WTC11 (cell line): ENCODE measurements around the gene THY1. TPM values are rescaled to one million over a fixed set of nuclear protein-coding genes. Genes with fewer than 3 reads are reported as not detected.
"Not testable (repeated sequence)": the region's sequence is repeated elsewhere in the genome, so short reads cannot be mapped to it uniquely, and the experiment has no call there.

Experiments
- ATAC-seq: fragments of 200-7000 bp; cut with Tn5 transposase; 2 replicates; pipeline ENCODE4 v1.10.0; 2021; ENCODE audit warnings: mild to moderate bottlenecking, moderate library complexity
- CTCF ChIA-PET: fragments of 300-600 bp; sonication (Branson Sonifier 250); formaldehyde crosslinking; loops from one replicate; lab custom pipeline; 2021; ENCODE audit warnings: antibody characterized with exemption; lab: Charles Lee
- POLR2A ChIA-PET: fragments of 350-600 bp; sonication (Branson Sonifier 250); formaldehyde crosslinking; loops from one replicate; lab custom pipeline; 2021; ENCODE audit warnings: antibody characterized with exemption; lab: Charles Lee
- DNase-seq: peaks from one replicate; pipeline ENCODE4 v3.0.0; 2021; ENCODE audit warnings: low spot score
- H3K27ac Mint-ChIP-seq: 2 replicates; pipeline ENCODE4 v1.8.0; 2021; ENCODE audit warnings: mixed read lengths
- H3K27me3 Mint-ChIP-seq: 2 replicates; pipeline ENCODE4 v1.8.0; 2021; ENCODE audit warnings: low read depth, mild to moderate bottlenecking, moderate library complexity, mixed read lengths
- H3K36me3 Mint-ChIP-seq: 2 replicates; pipeline ENCODE4 v1.8.0; 2021; ENCODE audit warnings: mixed read lengths
- H3K4me1 Mint-ChIP-seq: 2 replicates; pipeline ENCODE4 v1.8.0; 2022; ENCODE audit warnings: mixed read lengths
- H3K4me3 Mint-ChIP-seq: 2 replicates; pipeline ENCODE4 v1.8.0; 2021; ENCODE audit warnings: mild to moderate bottlenecking, moderate library complexity, mixed read lengths
- H3K9me3 Mint-ChIP-seq: 2 replicates; pipeline ENCODE4 v1.8.0; 2021; ENCODE audit warnings: mixed read lengths
- ATF1 ChIP-seq: sonication (generic); formaldehyde crosslinking; IDR thresholded peaks from 2 replicates; pipeline ENCODE4 v1.8.1; 2023; ENCODE audit warnings: mild to moderate bottlenecking, moderate library complexity, missing genetic modification reagents
- EMX1 ChIP-seq: fragments of 250-450 bp; sonication (Bioruptor Pico); IDR thresholded peaks from 2 replicates; pipeline ENCODE4 v1.8.0; 2021; ENCODE audit warnings: mild to moderate bottlenecking
- IRF2 ChIP-seq: sonication (generic); formaldehyde crosslinking; IDR thresholded peaks from 2 replicates; pipeline ENCODE4 v1.8.0; 2022; ENCODE audit warnings: low read depth, missing genetic modification reagents, borderline replicate concordance
- JAZF1 ChIP-seq: fragments of 250-450 bp; sonication (Bioruptor Pico); IDR thresholded peaks from 2 replicates; pipeline ENCODE4 v1.9.0; 2021; ENCODE audit warnings: moderate library complexity, mild to moderate bottlenecking, inconsistent platforms
- JUN ChIP-seq: sonication (generic); formaldehyde crosslinking; IDR thresholded peaks from 2 replicates; pipeline ENCODE4 v1.8.0; 2023; ENCODE audit warnings: mild to moderate bottlenecking, missing genetic modification reagents
- NR1H2 ChIP-seq: sonication (generic); formaldehyde crosslinking; IDR thresholded peaks from 2 replicates; pipeline ENCODE4 v1.9.0; 2021; ENCODE audit warnings: mild to moderate bottlenecking, moderate library complexity, missing genetic modification reagents
- NR2C2 ChIP-seq: sonication (generic); formaldehyde crosslinking; IDR thresholded peaks from 2 replicates; pipeline ENCODE4 v1.8.0; 2022; ENCODE audit warnings: mild to moderate bottlenecking, missing genetic modification reagents
- NR3C1 ChIP-seq: sonication (generic); formaldehyde crosslinking; conservative IDR thresholded peaks from 2 replicates; pipeline ENCODE4 v1.8.1; 2023; ENCODE audit warnings: low read depth, mild to moderate bottlenecking, missing genetic modification reagents
- RELA ChIP-seq: sonication (generic); formaldehyde crosslinking; IDR thresholded peaks from 2 replicates; pipeline ENCODE4 v1.8.1; 2022; ENCODE audit warnings: missing genetic modification reagents, mild to moderate bottlenecking, borderline replicate concordance
- TCF7 ChIP-seq: sonication (generic); formaldehyde crosslinking; IDR thresholded peaks from 2 replicates; pipeline ENCODE4 v1.8.0; 2022; ENCODE audit warnings: mild to moderate bottlenecking, low read depth, missing genetic modification reagents, moderate library complexity
- ZNF416 ChIP-seq: fragments of 250-450 bp; sonication (Bioruptor Pico); IDR thresholded peaks from 2 replicates; pipeline ENCODE4 v1.9.0; 2021; ENCODE audit warnings: mild to moderate bottlenecking, inconsistent platforms
- ZNF671 ChIP-seq: fragments of 250-450 bp; sonication (Bioruptor Pico); IDR thresholded peaks from 2 replicates; pipeline ENCODE4 v1.8.0; 2021; ENCODE audit warnings: mild to moderate bottlenecking
- total RNA-seq: library from RNA; stranded (reverse); gene quantifications from 3 replicates; pipeline ENCODE4 v1.2.3, GENCODE V29; 2021
- TF ChIP-seq, protein P1 (sequence below): sonication (generic); formaldehyde crosslinking; IDR thresholded peaks from 2 replicates; pipeline ENCODE4 v1.8.0; 2022; ENCODE audit warnings: mild to moderate bottlenecking, missing genetic modification reagents
- TF ChIP-seq, protein P2 (sequence below): sonication (generic); formaldehyde crosslinking; IDR thresholded peaks from 2 replicates; pipeline ENCODE4 v1.8.1; 2022; ENCODE audit warnings: mild to moderate bottlenecking, moderate library complexity, missing genetic modification reagents
- TF ChIP-seq, protein P3 (sequence below): sonication (generic); formaldehyde crosslinking; conservative IDR thresholded peaks from 2 replicates; pipeline ENCODE4 v1.8.1; 2022; ENCODE audit warnings: mild to moderate bottlenecking, missing genetic modification reagents
- TF ChIP-seq, protein P4 (sequence below): sonication (generic); formaldehyde crosslinking; IDR thresholded peaks from 2 replicates; pipeline ENCODE4 v1.8.1; 2023; ENCODE audit warnings: mild to moderate bottlenecking, missing genetic modification reagents, moderate library complexity
- TF ChIP-seq, protein P5 (sequence below): sonication (generic); formaldehyde crosslinking; IDR thresholded peaks from 2 replicates; pipeline ENCODE4 v1.8.1; 2022; ENCODE audit warnings: low read depth, mild to moderate bottlenecking, moderate library complexity, missing genetic modification reagents, borderline replicate concordance
- TF ChIP-seq, protein P6 (sequence below): fragments of 250-450 bp; sonication (Bioruptor Pico); IDR thresholded peaks from 2 replicates; pipeline ENCODE4 v1.9.0; 2021; ENCODE audit warnings: mild to moderate bottlenecking
- TF ChIP-seq, protein P7 (sequence below): sonication (generic); formaldehyde crosslinking; IDR thresholded peaks from 2 replicates; pipeline ENCODE4 v1.8.0; 2022; ENCODE audit warnings: mild to moderate bottlenecking, missing genetic modification reagents

The THY1 gene
- total RNA-seq, 1 experiment from 2014 or later: 325 TPM

DNA sequence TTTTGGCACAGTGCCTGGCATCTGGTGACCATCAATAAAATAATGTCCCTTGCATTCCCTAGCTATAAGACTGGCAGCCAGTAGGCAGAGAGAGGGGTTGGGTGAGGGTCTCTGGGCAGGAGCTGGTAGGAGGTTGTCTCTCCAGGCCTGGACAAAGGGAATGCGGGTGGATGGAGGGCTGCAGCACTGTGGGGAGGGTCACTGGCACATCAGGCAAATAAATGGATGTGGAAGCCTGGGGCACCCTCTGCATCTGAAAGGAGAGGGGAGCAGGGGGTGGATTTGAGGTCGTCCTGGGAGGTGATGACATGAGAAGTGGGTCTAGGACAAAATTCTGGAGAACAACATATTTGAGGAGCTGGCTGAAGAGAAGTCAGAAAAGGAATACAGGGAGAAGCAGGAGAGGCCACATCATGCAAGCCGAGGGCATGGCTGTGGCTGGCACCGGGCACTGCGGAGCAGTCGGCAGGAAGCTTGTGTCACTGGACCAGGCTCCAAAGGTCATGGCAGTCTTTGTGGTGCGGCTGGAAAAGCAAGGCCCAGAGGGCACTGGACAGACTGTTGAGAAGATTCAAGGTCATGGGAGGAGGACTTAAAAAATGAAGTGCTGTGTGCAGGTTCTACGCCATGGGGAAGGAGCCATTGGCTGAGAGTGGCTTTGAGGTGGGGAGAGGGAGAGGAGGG, 36.5 kb upstream of the THY1 start:
- no peak overlapping the region for H3K4me3 Mint-ChIP-seq
- no peak overlapping the region for H3K27ac Mint-ChIP-seq
- DNase-seq: no peak
- peaks cover 38% of the 10 kb centered on the region for H3K4me1 Mint-ChIP-seq
- H3K9me3 Mint-ChIP-seq: peaks cover 5% of the 10 kb centered on the region; the same call in 1 of the 2 replicates
- ChIA-PET CTCF (interaction anchor here (0.9 to 2.9 kb wide), 7 partner anchors 15 to 121 kb away, joined by 3 to 11 read pairs (median 4); partner anchors contain the start of gene USP2), POLR2A (interaction anchor here (0.7 kb wide), 1 partner anchor 121 kb away, joined by 5 read pairs; no protein-coding TSS in a partner anchor)
- no peaks in the 10 kb centered on the region; the same call in 1 of the 2 replicates for H3K27me3 Mint-ChIP-seq
- no peaks in the 10 kb centered on the region for H3K36me3 Mint-ChIP-seq
- TF ChIP-seq, protein P1, sequence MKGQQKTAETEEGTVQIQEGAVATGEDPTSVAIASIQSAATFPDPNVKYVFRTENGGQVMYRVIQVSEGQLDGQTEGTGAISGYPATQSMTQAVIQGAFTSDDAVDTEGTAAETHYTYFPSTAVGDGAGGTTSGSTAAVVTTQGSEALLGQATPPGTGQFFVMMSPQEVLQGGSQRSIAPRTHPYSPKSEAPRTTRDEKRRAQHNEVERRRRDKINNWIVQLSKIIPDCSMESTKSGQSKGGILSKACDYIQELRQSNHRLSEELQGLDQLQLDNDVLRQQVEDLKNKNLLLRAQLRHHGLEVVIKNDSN (CRISPR knock-in tag): no peak
- TF ChIP-seq RELA (CRISPR knock-in tag) (no peak), NR3C1 (CRISPR knock-in tag) (no peak), ZNF671 (no peak), EMX1 (CRISPR knock-in tag) (no peak), JUN (CRISPR knock-in tag) (no peak), TCF7 (CRISPR knock-in tag) (no peak), ATF1 (CRISPR knock-in tag) (no peak), JAZF1 (CRISPR knock-in tag) (no peak), ZNF416 (CRISPR knock-in tag) (no peak), NR1H2 (CRISPR knock-in tag) (no peak)
- TF ChIP-seq, protein P2, sequence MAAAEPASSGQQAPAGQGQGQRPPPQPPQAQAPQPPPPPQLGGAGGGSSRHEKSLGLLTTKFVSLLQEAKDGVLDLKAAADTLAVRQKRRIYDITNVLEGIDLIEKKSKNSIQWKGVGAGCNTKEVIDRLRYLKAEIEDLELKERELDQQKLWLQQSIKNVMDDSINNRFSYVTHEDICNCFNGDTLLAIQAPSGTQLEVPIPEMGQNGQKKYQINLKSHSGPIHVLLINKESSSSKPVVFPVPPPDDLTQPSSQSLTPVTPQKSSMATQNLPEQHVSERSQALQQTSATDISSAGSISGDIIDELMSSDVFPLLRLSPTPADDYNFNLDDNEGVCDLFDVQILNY (CRISPR knock-in tag): no peak
- TF ChIP-seq, protein P3, sequence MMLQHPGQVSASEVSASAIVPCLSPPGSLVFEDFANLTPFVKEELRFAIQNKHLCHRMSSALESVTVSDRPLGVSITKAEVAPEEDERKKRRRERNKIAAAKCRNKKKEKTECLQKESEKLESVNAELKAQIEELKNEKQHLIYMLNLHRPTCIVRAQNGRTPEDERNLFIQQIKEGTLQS: no peak
- TF ChIP-seq, protein P4, sequence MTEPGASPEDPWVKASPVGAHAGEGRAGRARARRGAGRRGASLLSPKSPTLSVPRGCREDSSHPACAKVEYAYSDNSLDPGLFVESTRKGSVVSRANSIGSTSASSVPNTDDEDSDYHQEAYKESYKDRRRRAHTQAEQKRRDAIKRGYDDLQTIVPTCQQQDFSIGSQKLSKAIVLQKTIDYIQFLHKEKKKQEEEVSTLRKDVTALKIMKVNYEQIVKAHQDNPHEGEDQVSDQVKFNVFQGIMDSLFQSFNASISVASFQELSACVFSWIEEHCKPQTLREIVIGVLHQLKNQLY (CRISPR knock-in tag): no peak
- ATAC-seq: no peak

DNA sequence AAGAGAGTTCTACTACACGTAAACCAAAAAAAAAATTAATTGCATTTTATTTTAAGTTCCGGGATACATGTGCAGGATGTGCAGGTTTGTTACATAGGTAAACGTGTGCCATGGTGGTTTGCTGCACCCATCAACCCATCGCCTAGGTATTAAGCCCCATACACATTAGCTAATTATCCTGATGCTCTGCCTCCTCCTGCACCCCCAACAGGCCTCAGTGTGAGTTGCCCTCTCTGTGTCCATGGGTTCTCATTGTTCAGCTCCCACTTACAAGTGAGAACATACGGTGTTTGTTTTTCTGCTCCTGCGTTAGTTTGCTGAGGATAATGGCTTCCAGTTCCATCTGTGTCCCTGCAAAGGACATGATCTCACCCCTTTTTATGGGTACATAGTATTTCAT, 32.7 kb upstream of the THY1 start:
- H3K27me3 Mint-ChIP-seq, POLR2A ChIA-PET, H3K27ac Mint-ChIP-seq, H3K36me3 Mint-ChIP-seq, H3K9me3 Mint-ChIP-seq, DNase-seq, H3K4me3 Mint-ChIP-seq: not testable (repeated sequence)
- peak; percentile 56 for ATAC-seq
- H3K4me1 Mint-ChIP-seq: peaks cover 26% of the 10 kb centered on the region
- CTCF ChIA-PET: interaction anchor here (1.0 to 1.2 kb wide), 6 partner anchors 9 to 250 kb away, joined by 3 to 6 read pairs (median 4); partner anchors contain the start of gene CBL

DNA sequence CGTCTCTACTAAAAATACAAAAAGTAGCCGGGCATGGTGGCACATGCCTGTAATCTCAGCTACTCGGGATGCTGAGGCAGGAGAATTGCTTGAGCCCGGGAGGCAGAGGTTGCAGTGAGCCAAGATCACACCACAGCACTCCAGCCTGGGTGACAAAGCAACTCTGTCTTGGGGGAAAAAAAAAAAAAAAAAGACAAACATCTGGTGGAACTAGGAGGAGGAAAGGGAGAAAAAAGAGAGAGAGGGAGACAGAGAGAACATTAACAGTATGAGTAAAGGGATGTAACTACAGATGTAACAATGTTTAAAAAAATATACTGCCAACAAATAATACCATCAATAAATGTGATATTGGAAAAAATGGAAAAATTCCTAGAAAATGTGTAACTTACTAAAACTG, 32.3 kb upstream of the THY1 start:
- CTCF ChIA-PET: interaction anchor here (1.0 to 1.2 kb wide), 6 partner anchors 8 to 249 kb away, joined by 3 to 6 read pairs (median 4); partner anchors contain the start of gene CBL
- peaks cover 24% of the 10 kb centered on the region for H3K4me1 Mint-ChIP-seq
- H3K27ac Mint-ChIP-seq, ATAC-seq, H3K27me3 Mint-ChIP-seq, DNase-seq, POLR2A ChIA-PET, H3K4me3 Mint-ChIP-seq, H3K36me3 Mint-ChIP-seq, H3K9me3 Mint-ChIP-seq: not testable (repeated sequence)

DNA sequence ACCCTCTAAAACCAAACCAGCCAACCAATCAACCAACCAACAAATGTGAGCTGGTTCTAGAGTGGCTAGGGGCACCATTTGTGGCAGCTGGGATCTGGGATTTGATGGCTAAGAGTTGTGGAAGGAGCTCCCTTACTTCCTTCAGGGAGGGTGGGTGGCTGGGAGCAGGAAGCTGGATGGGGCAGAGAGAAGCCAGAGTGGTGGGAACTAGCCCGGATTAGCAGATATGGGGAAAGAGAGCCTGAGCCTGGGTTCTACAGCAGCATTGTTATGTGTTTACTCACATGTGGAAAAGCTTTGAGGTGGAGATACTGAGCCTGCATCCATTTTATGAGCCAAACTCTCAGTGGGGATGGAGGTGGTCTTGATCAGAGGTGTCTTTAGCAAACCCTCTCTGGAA, 30.9 kb upstream of the THY1 start:
- H3K4me3 Mint-ChIP-seq: no peak overlapping the region
- POLR2A ChIA-PET: no interaction called here
- no peaks in the 10 kb centered on the region for H3K27me3 Mint-ChIP-seq
- CTCF ChIA-PET: interaction anchor here (0.8 to 1.0 kb wide), 4 partner anchors 21 to 114 kb away, joined by 3 read pairs; no protein-coding TSS in a partner anchor
- no peak for DNase-seq
- H3K4me1 Mint-ChIP-seq: peaks cover 10% of the 10 kb centered on the region
- no peak overlapping the region for H3K27ac Mint-ChIP-seq
- no peak for ATAC-seq
- no peaks in the 10 kb centered on the region for H3K9me3 Mint-ChIP-seq
- no peaks in the 10 kb centered on the region for H3K36me3 Mint-ChIP-seq
- TF ChIP-seq, protein P1 (CRISPR knock-in tag): no peak
- TF ChIP-seq, protein P5, sequence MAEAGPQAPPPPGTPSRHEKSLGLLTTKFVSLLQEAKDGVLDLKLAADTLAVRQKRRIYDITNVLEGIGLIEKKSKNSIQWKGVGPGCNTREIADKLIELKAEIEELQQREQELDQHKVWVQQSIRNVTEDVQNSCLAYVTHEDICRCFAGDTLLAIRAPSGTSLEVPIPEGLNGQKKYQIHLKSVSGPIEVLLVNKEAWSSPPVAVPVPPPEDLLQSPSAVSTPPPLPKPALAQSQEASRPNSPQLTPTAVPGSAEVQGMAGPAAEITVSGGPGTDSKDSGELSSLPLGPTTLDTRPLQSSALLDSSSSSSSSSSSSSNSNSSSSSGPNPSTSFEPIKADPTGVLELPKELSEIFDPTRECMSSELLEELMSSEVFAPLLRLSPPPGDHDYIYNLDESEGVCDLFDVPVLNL (CRISPR knock-in tag): no peak
- no peak for TF ChIP-seq IRF2
- TF ChIP-seq, protein P2 (CRISPR knock-in tag): no peak
- TF ChIP-seq, protein P6, sequence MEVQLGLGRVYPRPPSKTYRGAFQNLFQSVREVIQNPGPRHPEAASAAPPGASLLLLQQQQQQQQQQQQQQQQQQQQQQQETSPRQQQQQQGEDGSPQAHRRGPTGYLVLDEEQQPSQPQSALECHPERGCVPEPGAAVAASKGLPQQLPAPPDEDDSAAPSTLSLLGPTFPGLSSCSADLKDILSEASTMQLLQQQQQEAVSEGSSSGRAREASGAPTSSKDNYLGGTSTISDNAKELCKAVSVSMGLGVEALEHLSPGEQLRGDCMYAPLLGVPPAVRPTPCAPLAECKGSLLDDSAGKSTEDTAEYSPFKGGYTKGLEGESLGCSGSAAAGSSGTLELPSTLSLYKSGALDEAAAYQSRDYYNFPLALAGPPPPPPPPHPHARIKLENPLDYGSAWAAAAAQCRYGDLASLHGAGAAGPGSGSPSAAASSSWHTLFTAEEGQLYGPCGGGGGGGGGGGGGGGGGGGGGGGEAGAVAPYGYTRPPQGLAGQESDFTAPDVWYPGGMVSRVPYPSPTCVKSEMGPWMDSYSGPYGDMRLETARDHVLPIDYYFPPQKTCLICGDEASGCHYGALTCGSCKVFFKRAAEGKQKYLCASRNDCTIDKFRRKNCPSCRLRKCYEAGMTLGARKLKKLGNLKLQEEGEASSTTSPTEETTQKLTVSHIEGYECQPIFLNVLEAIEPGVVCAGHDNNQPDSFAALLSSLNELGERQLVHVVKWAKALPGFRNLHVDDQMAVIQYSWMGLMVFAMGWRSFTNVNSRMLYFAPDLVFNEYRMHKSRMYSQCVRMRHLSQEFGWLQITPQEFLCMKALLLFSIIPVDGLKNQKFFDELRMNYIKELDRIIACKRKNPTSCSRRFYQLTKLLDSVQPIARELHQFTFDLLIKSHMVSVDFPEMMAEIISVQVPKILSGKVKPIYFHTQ: no peak
- TF ChIP-seq NR2C2 (CRISPR knock-in tag): no peak
- TF ChIP-seq, protein P7, sequence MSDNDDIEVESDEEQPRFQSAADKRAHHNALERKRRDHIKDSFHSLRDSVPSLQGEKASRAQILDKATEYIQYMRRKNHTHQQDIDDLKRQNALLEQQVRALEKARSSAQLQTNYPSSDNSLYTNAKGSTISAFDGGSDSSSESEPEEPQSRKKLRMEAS (CRISPR knock-in tag): no peak
